HG02610 (cell line): Measurements from ENCODE around the gene SPRED3.
"Not testable (repeated sequence)": the region's sequence is repeated elsewhere in the genome, so short reads cannot be mapped to it uniquely, and the experiment has no call there.

Experiments used
- ATAC-seq: cut with Tn5 transposase; IDR thresholded peaks from one replicate; pipeline ENCODE4 v1.9.1; 2021; ENCODE audit warnings: mild to moderate bottlenecking, moderate library complexity; ENCODE audit not compliant: unreplicated experiment

Gene SPRED3

DNA sequence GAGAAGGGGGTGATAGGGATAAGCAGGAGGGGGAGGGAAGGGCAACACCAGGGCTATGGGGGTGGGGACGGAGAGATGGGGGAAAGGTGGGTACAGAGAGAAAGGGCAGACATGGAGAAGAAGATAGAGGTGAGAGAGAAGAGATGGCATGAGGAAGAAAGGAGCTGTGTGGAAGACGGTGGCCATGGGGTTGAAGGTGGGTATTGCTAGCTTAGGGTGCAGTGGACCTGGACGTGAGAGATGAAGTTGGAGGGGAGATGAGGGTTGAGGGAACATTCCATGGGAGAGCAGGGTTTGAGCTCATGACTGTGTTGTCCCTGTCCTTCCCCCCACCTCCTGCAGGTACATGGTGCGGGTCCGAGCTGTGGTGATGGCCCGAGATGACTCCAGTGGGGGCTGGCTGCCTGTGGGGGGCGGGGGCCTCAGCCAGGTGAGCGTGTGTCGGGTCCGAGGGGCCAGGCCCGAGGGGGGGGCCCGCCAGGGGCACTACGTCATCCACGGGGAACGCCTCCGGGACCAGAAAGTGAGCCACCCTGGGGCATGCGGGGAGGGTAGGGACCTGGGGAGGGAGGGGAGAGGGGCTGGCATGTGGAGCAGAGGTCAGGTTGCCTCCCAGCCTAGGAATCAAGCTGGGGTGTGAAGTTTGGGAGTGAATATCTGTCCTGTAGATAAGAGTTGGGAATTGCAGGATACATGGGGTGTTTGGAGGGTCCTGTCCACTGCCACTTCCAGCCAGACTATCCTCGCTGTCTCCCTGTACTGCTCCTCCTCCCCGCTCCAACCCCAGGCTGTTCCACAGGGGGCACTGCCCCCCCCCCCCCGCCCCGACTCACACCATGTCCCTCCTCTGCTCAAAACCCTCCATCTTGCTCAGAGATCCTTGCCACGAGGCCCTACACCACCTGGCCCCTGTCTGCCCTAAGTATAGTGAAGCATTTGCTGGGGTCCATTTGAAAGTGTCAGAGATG, 1.7 kb downstream of the SPRED3 start:
- no peak for ATAC-seq

- no peak for ATAC-seq
Observed at GRCh38 chr19:38391911-38392464, 3.5 kb downstream of the SPRED3 start.

- no peak for ATAC-seq
Observed at GRCh38 chr19:38392707-38393308, 4.3 kb downstream of the SPRED3 start.

DNA sequence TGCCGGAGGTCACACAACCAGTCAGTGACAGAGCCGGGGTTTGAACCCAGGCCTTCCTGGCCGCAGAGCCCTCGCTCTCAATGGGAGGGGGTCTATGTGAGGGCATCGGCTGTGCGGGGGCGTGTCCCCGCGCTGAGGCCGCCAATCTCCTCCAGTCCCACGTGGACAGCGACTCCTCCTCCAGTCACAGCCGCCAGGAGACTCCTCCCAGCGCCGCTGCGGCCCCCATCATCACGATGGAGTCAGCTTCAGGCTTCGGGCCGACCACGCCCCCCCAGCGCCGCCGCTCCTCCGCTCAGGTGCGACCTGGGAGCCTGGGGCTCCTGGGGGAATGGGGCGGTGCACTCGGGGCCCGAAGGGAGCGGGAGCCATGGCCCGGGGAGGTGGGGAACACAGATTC, 6.0 kb downstream of the SPRED3 start:
- no peak for ATAC-seq

DNA sequence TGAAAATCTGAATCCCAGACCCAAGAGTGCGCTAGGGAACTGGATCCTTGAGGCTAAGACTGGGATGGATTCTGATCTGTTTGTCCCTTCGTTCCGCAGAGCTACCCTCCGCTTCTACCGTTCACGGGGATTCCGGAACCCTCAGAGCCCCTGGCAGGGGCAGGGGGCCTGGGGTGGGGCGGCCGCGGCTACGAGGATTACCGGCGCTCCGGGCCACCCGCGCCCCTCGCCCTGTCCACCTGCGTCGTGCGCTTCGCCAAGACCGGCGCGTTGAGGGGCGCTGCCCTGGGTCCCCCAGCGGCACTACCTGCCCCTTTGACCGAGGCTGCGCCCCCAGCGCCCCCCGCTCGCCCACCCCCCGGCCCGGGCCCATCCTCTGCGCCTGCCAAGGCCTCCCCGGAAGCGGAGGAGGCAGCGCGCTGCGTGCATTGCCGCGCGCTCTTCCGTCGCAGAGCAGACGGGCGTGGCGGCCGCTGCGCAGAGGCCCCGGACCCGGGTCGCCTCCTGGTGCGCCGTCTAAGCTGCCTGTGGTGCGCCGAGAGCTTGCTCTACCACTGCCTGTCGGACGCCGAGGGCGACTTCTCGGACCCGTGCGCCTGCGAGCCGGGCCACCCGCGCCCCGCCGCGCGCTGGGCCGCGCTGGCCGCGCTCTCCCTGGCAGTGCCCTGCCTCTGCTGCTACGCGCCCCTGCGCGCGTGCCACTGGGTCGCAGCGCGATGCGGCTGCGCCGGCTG, 7.1 kb downstream of the SPRED3 start:
- ATAC-seq, result no peak

GRCh38 chr19:38399081-38399480, 10.6 kb downstream of the SPRED3 start:
- ATAC-seq, result no peak

- ATAC-seq, result no peak
Observed at GRCh38 chr19:38399537-38399936, 11.0 kb downstream of the SPRED3 start.

DNA sequence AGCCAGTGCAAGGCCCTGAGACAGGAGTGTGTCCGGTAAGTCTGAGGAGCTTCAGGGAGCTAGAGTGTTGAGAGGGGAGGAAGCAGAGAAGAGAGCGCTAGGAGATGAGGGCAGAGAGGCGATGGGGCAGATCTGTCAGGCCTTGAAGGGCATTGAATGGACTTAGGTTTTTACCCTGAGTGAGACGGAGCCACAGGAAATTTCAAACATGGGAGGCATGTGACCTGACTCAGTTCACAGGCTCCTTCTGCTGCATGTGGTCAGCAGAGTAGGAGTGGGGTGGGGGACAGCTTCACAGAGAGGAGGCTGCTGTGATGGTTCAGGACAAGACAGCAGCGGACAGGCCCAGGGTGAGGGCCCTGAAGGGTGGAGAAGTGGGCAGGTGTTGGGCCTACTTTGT, 11.9 kb downstream of the SPRED3 start:
- ATAC-seq, result no peak

GRCh38 chr19:38401148-38401547, 12.7 kb downstream of the SPRED3 start:
- no peak for ATAC-seq

GRCh38 chr19:38402623-38402966, 14.1 kb downstream of the SPRED3 start:
- ATAC-seq, result no peak

DNA sequence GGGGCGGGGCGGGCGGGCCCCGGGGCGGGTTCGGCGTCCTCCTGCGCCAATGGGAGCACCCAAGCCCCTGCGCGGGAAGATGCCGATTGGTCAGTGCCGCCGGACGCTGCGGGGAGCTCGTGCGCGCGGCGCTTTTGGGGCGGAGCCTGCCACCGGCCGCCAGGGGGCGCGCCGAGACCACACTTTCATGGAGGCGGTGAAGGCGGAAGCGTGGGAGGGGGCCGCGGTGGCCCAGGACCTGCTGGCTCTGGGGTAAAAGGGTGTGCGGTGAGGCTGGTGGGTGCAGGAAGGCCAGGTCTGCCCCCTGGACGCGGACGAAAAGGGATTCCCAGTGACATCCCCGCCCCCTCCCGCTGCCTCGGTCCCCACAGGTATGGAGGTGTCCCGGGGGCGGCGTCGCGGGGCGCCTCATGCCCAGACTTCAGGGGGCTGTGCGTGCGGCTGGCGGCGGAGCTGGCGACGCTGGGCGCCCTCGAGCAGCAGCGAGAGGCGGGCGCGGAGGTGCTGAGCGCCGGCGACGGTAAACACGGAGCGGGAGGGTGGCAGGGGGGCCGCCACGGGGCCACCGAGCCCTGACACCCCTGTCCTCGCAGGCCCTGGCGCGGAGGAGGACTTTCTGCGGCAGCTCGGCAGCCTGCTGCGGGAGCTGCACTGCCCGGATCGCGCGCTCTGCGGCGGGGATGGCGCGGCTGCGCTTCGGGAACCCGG, 14.6 kb downstream of the SPRED3 start, which contains the start of gene FAM98C:
Gene FAM98C, plus strand, starts transcription at position 127 of the 708 bp plus-strand sequence. Its CDS starts 61 bp downstream, at position 188.
- peak; percentile 86 for ATAC-seq

DNA sequence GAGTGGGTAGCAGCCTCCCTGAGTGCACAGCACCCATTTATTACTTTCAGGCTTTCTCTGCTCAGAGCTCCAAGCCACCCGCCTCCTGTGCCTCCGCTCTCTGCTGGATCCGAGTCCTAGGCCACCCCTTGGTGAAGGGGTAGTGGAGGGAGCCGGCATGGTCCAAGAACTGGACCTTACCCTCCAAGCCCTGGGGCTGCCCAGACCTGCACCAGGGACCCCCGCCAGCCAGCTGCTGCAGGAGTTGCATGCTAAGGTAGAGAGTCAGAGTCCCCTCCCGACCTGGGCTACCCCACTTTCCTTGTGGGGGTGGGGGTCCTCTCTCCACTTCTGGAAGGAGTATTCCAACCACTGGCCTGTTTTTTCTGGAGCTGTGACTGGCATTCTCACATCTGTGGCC, 16.4 kb downstream of the SPRED3 start:
- ATAC-seq, result no peak

DNA sequence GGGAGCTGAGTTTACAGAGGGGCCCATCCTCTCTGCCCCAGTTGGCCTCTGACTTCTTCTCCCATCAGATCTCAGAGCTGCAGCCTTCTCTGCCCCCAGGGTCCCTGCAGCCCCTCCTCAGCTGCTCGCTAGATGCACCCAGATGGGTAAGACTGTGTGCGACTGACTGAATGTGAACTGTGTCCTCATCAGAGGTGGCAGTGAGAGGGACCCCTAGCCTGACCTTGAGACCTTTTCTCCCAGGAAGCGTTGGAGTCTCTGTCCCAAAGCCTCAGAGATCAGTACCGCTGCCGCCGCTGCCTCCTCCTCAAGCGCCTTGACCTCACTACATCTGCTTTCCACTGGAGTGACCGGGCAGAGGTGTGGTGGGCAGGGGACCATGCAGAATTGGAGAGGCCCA, 16.8 kb downstream of the SPRED3 start:
- ATAC-seq, result no peak

GRCh38 chr19:38409631-38410133, 21.2 kb downstream of the SPRED3 start:
- ATAC-seq, result no peak

DNA sequence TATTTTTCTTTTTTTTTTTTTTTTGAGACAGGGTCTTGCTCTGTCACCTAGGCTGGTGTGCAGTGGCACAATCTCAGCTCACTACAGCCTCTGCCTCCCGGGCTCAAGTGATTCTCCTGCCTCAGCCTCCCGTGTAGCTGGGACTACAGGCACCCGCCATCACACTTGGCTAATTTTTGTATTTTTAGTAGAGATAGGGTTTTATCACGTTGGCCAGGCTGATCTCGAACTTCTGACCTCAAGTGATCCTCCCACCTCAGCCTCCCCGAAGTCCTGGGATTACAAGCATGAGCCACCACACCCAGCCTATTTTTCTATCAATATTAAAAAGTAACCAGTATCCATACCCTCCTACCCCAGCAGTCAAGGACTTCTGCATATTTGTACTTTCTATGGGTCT, 21.9 kb downstream of the SPRED3 start:
- ATAC-seq, result not testable (repeated sequence)

GRCh38 chr19:38411041-38411712, 22.7 kb downstream of the SPRED3 start:
- ATAC-seq, result no peak

GRCh38 chr19:38411898-38412297, 23.4 kb downstream of the SPRED3 start:
- not testable (repeated sequence) for ATAC-seq

DNA sequence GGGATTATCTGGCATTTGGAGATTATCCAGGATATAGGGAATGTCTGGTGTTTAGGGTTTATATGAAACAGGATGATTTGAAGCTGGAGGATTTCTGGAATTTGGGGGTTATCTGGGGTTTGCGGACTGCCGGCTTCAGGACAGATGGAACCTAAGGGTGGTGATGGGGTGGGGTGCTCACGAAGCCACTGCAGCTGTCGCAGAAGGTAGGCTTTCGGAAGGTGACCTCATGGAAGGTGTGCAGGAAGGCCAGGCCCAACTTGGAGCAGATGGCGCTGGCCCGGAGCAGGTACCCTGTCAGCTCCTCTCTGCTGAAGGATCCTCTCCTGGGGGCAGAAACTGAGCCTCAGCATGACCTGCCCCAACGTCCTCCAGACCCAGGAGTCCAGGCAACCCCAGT, 24.0 kb downstream of the SPRED3 start:
- ATAC-seq, result no peak

DNA sequence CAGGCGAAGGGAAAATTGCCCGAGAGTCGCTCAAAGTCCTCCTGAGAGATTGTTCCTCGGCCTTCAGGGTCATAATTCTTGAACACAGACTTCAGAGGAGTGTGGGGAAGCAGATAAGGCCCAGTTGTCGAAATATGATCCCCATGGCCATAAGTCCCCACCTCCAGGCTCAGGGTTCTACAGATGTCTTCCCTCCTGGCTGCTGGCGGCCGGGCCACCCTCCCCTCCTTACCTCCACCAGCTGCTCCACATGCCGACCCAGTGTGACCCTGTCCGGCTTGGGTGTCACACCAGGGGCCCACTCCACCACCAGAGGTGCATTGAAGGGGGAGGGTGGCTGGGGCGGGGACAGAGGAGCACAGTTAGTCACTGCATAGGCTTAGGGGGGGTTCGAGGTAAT, 24.5 kb downstream of the SPRED3 start:
- no peak for ATAC-seq

GRCh38 chr19:38413416-38413815, 24.9 kb downstream of the SPRED3 start:
- no peak for ATAC-seq
